Measurements from ENCODE around the gene HDDC3.
A peak's percentile ranks its signal among the peaks of the same experiment; 100 is the strongest.

HDDC3 gene

DNA sequence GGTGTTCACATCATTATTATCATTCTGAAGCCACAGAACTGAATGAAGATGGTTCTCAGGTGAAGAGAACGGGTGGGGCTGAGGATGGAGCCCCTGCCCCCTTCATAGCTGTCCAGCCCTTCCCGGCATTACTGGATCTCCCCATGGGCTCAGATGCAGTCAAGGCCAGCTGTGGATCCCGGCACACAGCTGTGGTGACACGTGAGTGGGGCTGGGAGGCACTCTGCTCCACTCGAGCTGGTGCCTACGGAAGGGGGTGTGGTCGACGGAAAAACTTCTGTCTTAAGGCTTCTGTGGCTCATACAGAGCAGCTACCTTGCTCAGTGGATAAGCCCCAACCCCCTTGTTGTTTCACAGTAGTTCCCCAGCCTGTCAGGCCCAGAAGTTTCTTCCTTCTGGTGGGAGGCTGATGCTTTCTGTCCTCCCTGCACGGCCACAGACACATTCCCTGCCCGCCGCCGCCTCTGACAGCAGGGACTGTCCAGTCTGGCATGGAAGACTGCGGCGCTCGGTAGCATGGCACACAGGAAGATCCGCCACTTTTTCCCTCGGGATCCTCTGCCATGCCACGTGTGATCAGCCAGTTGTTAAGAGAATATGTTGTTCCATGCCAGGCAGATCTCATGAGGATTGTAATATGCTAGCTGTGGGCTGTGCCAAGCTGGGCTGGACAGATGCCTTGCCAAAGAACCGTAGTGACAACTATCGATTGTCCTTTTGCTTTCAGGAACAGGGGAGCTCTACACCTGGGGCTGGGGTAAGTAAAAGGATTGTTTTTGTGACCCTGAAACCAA is 28.1 kb upstream of the HDDC3 start:
- Histone ChIP-seq H3K36me3 (ENCODE audit: control insufficient read depth, insufficient read depth, low read length) (peaks cover 23% of the 10 kb centered on the region), H3K27me3 (replicated peaks; ENCODE audit: control insufficient read depth, insufficient read depth, low read length) (no peaks in the 10 kb centered on the region), H3K4me3 (replicated peaks; ENCODE audit: low read depth, low read length) (no peak overlapping the region)
- TF ChIP-seq, protein P1, sequence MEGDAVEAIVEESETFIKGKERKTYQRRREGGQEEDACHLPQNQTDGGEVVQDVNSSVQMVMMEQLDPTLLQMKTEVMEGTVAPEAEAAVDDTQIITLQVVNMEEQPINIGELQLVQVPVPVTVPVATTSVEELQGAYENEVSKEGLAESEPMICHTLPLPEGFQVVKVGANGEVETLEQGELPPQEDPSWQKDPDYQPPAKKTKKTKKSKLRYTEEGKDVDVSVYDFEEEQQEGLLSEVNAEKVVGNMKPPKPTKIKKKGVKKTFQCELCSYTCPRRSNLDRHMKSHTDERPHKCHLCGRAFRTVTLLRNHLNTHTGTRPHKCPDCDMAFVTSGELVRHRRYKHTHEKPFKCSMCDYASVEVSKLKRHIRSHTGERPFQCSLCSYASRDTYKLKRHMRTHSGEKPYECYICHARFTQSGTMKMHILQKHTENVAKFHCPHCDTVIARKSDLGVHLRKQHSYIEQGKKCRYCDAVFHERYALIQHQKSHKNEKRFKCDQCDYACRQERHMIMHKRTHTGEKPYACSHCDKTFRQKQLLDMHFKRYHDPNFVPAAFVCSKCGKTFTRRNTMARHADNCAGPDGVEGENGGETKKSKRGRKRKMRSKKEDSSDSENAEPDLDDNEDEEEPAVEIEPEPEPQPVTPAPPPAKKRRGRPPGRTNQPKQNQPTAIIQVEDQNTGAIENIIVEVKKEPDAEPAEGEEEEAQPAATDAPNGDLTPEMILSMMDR (IDR thresholded peaks at IDR 0.05; ENCODE audit: insufficient read depth, low read length, poor library complexity, severe bottlenecking), result no peak
- DNase-seq (ENCODE audit: extremely low read depth, insufficient read length), result no peak

DNA sequence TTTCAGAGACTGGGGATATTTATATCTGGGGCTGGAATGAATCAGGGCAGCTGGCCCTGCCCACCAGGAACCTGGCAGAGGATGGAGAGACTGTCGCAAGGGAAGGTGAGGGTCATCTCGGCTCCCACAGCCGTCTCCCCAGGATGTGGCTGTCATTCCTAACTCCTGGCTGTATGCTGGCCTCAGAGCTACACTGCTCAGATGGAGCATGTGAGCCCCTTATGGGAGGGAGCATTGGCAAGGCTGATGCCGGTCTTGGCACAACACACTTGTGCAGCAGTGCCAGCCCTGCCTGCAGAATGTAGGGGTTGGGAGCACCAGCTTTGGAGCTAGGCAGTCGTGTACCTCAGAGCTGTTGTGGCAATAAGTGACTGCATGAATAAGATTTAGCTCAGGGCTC is 27.5 kb upstream of the HDDC3 start:
- TF ChIP-seq, protein P1 (IDR thresholded peaks at IDR 0.05; ENCODE audit: insufficient read depth, low read length, poor library complexity, severe bottlenecking), result no peak
- no peak overlapping the region for H3K4me3 ChIP-seq (replicated peaks; ENCODE audit: low read depth, low read length)
- no peaks in the 10 kb centered on the region for H3K27me3 ChIP-seq (replicated peaks; ENCODE audit: control insufficient read depth, insufficient read depth, low read length)
- DNase-seq (ENCODE audit: extremely low read depth, insufficient read length), result no peak
- H3K36me3 ChIP-seq (ENCODE audit: control insufficient read depth, insufficient read depth, low read length), result peaks cover 21% of the 10 kb centered on the region

DNA sequence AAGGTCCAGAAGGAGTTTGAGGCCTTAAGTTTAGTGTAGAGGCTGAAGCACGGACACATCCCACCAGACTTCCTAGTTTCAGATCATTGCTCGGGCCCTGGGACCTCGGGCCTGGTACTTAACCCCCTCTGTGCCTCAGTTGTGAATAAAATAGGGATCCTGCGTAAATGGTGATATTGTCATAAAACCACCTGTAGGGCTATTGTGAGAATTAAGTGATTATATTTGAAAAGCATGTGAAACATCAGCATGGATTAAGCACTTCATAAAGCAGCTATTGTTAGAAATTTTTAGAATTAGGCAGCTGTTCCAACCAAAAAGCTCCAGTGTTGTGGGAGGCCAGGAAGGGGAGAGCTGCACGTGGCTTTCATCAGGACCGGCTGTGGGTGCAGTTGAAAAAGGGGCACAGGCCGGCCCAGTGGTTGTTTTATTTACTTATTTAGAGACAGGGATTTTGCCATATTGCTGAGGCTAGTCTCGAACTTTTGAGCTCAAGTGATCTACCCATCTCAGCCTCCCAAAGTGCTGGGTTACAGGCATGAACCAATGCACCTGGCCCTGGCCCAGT is 26.8 kb upstream of the HDDC3 start:
- H3K27me3 ChIP-seq (replicated peaks; ENCODE audit: control insufficient read depth, insufficient read depth, low read length), result no peaks in the 10 kb centered on the region
- TF ChIP-seq, protein P1 (IDR thresholded peaks at IDR 0.05; ENCODE audit: insufficient read depth, low read length, poor library complexity, severe bottlenecking), result no peak
- no peak overlapping the region for H3K4me3 ChIP-seq (replicated peaks; ENCODE audit: low read depth, low read length)
- no peak for DNase-seq (ENCODE audit: extremely low read depth, insufficient read length)
- H3K36me3 ChIP-seq (ENCODE audit: control insufficient read depth, insufficient read depth, low read length), result peaks cover 21% of the 10 kb centered on the region

DNA sequence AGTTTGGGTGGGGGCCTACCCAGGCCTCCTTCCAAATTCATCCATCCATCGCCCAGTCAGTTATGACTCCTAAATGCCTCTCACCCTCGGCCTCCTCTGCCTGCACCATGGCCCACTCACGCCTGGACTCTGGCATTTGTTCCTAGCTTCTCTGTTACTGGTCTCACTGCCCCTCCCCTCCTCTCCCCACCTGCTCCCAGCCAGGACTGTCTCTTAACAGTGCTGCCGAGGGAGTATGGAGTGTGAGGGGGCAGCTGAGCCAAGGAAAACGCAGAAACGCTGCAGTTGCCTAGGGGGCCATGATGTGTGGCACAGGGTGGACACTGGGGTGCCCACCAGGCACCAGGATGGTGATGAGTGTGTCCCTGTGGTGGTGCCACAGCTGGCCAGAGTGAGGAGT is 25.4 kb upstream of the HDDC3 start:
- Histone ChIP-seq H3K27me3 (replicated peaks; ENCODE audit: control insufficient read depth, insufficient read depth, low read length) (no peaks in the 10 kb centered on the region), H3K4me3 (replicated peaks; ENCODE audit: low read depth, low read length) (no peak overlapping the region), H3K36me3 (ENCODE audit: control insufficient read depth, insufficient read depth, low read length) (peaks cover 25% of the 10 kb centered on the region)
- no peak for DNase-seq (ENCODE audit: extremely low read depth, insufficient read length)
- TF ChIP-seq, protein P1 (IDR thresholded peaks at IDR 0.05; ENCODE audit: insufficient read depth, low read length, poor library complexity, severe bottlenecking), result no peak

DNA sequence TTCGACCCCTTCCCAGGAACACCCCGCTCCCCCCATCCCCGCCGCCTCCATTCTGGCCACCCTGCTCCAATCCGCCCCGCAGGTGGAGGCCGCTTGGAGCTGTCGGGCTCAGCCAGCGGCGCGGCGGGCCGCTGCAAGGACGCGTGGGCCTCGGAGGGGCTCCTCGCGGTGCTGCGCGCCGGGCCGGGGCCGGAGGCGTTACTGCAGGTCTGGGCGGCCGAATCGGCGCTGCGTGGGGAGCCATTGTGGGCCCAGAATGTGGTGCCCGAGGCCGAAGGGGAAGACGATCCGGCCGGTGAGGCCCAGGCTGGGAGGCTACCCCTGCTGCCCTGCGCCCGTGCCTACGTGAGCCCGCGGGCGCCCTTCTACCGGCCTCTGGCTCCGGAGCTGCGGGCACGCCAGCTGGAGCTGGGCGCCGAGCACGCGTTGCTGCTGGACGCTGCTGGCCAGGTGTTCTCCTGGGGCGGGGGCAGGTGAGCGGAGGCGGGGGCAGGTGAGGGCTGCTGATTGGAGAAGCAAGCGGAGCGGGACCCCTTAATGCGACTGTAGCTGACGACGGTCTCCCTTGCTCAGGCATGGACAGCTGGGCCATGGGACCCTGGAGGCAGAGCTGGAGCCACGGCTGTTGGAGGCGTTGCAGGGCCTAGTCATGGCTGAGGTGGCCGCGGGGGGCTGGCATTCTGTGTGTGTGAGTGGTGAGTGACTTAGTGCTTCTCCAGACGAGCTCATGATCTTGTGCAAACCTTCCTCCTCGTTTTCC is 24.9 kb upstream of the HDDC3 start:
- H3K36me3 ChIP-seq (ENCODE audit: control insufficient read depth, insufficient read depth, low read length), result peaks cover 26% of the 10 kb centered on the region

More for the DNA sequence above, 24.9 kb upstream of the HDDC3 start:
- Histone ChIP-seq H3K27me3 (replicated peaks; ENCODE audit: control insufficient read depth, insufficient read depth, low read length) (no peaks in the 10 kb centered on the region), H3K4me3 (replicated peaks; ENCODE audit: low read depth, low read length) (peak overlapping the region; percentile 75)
- TF ChIP-seq, protein P1 (IDR thresholded peaks at IDR 0.05; ENCODE audit: insufficient read depth, low read length, poor library complexity, severe bottlenecking), result no peak
- no peak for DNase-seq (ENCODE audit: extremely low read depth, insufficient read length)
